ENCODE results near the gene TMCO6.
"Not testable (repeated sequence)": the region's sequence is repeated elsewhere in the genome, so short reads cannot be mapped to it uniquely, and the experiment has no call there.

The TMCO6 gene

GRCh38 chr5:140631036-140631417, 8.2 kb upstream of the TMCO6 start:
- DNase-seq, result no peak

GRCh38 chr5:140631831-140632365, 7.4 kb upstream of the TMCO6 start:
- peak; percentile 66 for DNase-seq

- DNase-seq, result peak; percentile 66
These were observed 6.8 kb upstream of the TMCO6 start for GRCh38 chr5:140632366-140633020.

DNA sequence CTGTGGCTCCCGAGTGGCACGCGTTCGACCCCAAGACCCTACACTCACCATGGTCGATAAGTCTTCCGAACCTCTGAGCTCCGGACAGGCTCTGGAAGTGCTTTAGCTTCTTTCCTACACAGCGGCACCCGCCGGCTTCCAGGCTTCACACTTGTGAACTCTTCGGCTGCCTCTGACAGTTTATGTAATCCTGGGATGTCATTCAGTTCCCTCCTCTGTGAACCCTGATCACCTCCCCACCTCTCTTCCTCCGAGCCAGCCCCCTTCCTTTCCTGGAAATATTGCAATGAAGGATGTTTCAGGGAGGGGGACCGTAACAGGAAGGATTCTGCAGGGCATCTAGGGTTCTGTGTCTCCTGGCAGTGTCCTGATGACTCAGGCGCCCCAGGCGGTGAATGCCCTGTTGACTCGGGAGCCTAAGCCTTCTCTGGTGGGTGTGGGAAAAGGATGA, 6.2 kb upstream of the TMCO6 start, which contains the start of gene CD14:
Gene CD14, minus strand, starts transcription at position 155 of the 451 bp plus-strand sequence. Its CDS starts 104 bp downstream, at position 51.
- peak; percentile 32 for DNase-seq

DNA sequence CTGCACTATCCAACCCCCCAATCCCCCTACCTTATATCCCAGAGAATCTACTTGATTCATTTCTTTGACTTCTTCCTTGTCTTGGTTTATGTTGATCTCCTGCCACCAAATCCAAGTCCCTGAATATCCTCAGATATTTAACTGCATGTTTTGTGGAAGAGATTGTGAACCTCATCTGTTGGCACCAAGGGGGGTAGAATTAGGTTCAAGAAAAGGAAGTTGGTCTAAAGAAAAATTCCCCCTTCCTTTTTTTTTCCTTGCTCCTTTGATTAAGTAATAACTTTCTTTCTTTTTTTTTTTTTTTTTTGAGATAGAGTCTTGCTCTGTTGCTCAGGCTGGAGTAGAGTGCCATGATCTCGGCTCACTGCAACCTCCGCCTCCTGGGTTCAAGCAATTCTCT, 5.8 kb upstream of the TMCO6 start:
- DNase-seq, result no peak

DNA sequence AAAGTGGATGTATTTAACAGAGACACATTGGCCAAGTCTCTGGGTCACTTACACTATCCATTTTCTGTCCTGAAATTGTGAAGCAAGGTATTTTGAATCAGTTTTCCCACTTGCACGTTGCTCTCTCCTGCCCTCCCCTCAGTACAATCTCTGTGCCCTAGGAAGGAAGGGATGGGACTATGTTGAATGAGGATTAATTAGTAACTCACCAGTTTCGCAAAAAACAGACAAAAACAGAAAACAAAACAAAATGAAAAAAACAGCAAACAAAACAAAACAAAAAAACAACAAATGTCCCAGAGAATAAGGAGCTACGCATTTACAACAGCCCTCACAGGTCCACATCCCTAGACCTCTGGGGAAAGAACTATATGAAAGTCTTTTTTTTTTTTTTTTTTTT, 5.1 kb upstream of the TMCO6 start:
- DNase-seq, result no peak

- DNase-seq, result no peak
These were observed 3.7 kb upstream of the TMCO6 start for GRCh38 chr5:140635291-140636257.

DNA sequence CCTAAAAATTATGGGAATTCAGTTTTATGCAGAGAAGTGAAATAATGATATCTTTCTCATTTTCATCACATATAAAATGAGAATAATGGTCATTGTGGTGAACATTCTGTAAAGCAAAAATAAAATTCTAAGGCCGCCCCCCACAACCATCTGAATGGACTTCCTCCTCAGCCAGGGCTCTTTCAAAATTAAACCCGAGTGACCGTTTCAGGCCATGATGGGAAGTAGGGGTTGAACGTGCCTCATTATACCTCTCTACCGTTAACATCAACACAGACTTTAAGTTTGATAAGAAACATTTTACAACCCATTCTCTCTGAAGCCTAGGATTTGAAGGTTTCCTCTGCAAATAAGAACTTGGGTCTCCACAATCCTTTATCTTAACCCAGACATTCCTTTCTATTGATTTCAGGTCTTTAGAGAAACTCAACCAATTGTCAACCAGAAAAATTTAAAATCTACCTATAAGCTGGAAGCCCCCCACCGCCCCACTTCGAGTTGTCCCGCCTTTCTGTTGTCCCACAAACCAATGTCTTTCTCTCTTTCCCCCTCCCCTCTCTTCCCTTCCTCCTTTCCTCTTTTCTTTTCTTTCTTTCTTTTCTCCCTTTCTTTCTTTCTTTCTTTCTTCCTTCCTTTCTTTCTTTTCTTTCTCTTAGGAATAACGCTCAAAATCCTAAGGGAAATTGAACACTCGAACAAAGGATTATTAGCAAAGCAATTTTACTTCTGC, 1.7 kb upstream of the TMCO6 start:
- peak; percentile 11 for DNase-seq

DNA sequence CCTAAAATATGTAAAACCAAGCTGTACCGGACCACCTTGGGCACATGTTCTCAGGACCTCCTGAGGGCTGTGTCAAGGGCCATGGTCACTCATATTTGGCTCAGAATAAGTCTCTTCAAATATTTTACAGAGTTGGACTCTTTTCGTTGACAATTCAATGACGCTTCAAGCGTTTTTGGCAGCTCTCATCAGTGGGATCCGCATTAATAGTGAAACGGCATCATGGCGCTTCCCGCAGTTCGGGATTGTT, 428 bp upstream of the TMCO6 start:
- not testable (repeated sequence) for DNase-seq

GRCh38 chr5:140641716-140642115, 2.5 kb downstream of the TMCO6 start:
- DNase-seq, result no peak

DNA sequence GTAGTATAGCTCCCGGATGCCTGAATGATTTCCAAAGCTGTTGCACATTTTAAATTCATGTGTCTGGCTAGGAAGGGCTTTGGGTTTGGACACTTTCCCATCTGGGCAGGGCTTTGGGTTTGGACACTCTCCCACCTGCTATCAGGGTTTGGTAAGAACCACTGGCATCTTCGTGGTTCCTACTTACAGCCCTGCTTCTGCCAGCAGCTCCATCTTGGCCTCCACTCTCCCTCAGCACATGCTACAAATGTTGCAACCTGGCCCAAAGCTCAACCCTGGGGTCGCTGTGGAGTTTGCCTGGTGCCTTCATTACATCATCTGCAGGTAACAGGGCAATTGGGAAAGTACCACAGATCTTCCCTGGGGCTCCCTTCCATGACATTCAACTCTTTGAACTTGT, 3.5 kb downstream of the TMCO6 start:
- no peak for DNase-seq

DNA sequence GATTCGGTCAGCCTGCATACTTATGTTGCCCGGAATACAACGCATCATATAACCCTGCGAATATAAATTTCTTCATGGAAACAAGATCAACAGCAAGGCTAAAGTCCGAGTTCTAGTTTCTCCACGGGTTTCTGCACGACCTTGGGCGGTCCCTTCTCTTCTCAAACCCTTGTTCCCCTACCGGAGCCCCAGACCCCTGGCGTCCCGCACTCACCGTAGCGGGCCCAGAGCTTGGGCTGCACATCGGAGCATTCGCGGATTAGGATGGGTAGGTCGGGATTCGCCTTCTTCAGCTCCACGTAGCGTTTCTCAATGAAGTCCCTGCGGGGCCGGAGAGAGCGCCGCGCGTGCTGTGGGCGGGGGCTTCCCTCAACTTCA, 7.8 kb downstream of the TMCO6 start:
- no peak for DNase-seq

- no peak for DNase-seq
These were observed 19.6 kb downstream of the TMCO6 start for GRCh38 chr5:140658870-140659269.

DNA sequence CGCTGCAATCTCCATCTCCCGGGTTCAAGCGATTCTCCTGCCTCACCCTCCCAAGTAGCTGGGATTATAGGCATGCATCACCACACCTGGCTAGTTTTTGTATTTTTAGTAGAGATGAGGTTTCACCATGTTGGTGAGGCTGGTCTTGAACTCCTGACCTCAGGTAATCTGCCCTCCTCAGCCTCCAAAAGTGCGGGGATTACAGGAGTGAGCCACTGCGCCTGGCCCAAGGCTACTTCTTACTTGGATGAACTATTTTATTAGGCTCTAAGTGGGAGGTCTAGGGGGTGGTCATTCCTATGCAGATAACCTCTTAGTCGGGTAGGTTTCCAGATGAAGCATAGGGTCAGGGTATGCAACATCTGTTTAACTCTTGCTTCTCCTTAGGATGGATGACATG, 21.1 kb downstream of the TMCO6 start:
- DNase-seq, result not testable (repeated sequence)

GRCh38 chr5:140664030-140664358, 24.7 kb downstream of the TMCO6 start:
- no peak for DNase-seq

DNA sequence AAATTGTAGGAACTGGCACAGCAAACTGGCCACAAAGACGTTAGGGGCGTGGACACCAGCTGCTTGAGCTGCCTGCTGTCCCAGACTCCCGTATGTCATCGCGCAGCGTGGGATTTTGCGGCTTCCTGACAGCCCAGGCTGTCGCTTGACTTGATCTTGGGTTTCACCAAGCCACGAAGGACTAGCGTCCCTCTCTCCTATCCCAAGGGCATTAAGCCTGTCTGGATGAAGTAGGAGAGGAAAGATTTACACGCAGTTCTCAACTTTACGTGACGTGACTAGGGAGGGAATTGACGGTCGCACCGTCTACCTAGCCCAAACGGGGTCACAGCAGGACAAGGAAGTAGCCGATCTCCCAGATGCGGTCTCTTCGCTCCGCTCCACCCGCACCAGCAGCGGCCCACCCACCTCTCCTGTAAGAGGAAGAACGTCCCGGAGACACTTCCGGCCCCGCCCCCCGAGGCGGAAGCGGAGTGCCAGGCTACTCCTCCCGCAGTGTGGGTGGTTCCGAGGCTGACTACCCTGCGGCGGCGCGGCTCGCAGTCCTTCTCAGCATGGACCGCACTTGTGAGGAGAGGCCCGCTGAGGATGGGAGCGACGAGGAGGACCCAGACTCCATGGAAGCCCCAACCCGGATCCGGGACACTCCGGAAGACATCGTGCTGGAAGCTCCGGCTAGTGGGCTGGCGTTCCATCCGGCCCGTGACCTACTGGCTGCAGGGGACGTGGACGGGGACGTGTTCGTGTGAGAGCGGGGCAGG, 25.3 kb downstream of the TMCO6 start, which contains the start of gene WDR55:
Gene WDR55, plus strand, starts transcription at position 546 of the 761 bp plus-strand sequence. Its CDS starts 9 bp downstream, at position 555.
- peak; percentile 88 for DNase-seq

DNA sequence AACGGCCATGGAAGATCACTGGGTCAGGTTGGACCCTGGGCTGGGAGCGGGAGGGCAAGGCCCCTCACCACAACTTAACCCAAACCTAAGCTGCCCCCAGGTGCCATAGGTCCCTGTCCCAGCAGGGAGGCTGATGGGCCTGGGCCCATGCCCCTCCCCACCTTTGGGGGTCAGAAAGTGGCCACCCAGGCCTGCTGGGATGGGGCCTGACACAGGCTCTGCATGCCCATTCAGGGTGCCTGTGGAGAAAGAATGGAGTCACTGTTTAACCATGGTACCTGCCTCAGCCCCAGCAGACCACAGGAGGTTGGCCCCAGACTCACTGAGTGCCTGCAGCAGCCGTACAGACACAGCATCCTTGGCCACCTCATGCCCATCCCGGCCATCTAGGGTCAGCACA, 31.8 kb downstream of the TMCO6 start:
- not testable (repeated sequence) for DNase-seq

DNA sequence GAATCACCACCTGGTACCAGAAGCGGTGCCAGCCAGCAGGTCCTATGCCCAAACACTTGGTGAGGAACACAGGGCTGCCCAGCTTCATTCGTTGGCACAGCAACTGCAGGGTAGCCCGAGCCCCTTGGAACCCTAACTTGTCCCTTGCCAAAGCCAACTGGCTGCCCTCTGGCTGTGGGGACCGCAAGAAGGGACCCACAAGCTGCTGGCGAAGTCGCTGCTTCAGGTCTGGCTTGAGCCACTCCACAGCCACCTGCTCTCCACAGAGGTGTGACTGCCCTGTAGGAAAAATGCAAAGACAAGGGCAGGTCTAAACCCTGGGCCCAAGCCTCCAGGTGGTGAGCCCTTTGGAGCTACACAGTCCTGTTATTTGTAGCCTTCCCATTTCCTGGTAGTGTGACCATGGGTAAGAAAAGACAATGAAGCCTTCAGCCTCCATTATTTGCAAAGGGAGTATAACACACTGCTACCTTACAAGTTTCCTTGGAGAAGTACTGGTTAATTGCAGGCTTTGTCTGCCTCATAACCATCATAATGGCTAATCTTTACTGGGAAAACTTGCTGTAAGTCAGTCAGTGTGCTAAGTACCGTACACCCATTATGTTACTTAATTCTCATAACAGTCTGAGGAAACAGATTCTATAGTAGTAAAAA, 32.3 kb downstream of the TMCO6 start:
- DNase-seq, result no peak

- no peak for DNase-seq
These were observed 33.4 kb downstream of the TMCO6 start for GRCh38 chr5:140672455-140673186.

- DNase-seq, result no peak
These were observed 34.1 kb downstream of the TMCO6 start, which contains the start of gene DND1 for GRCh38 chr5:140673187-140673976. DND1 (minus strand) TSS chr5:140673576; CDS start chr5:140673542, 34 bp downstream.
